Measurements from ENCODE around the gene ADAMTSL1.
"Not testable (repeated sequence)": the region's sequence is repeated elsewhere in the genome, so short reads cannot be mapped to it uniquely, and the experiment has no call there.

Gene ADAMTSL1

DNA sequence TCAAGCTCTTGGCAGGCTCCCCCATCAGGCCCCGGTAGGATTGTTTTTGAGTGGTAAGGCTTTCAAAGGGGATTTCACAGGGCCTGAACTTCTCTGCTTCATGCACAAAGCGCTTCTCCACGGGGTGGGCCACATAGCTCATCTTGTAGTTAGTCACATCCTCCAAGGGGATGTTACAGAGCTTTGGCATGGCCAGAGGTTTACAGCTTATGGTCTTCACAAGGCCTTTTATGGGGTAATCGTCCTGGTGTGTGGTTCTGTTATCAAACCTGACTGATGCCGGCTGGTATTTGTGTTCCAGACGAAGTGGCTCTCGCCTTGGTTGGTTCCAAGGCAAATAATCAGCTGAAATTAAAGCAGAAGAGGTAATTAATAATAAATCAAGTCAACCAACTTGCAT, 454.8 kb downstream of the ADAMTSL1 start:
- TF ChIP-seq POLR2AphosphoS5 (IDR thresholded peaks at IDR 0.05; ENCODE audit: low read depth): no peak
- TF ChIP-seq GABPA (IDR thresholded peaks at IDR 0.05; ENCODE audit: low read depth): no peak
- TF ChIP-seq, protein P1, sequence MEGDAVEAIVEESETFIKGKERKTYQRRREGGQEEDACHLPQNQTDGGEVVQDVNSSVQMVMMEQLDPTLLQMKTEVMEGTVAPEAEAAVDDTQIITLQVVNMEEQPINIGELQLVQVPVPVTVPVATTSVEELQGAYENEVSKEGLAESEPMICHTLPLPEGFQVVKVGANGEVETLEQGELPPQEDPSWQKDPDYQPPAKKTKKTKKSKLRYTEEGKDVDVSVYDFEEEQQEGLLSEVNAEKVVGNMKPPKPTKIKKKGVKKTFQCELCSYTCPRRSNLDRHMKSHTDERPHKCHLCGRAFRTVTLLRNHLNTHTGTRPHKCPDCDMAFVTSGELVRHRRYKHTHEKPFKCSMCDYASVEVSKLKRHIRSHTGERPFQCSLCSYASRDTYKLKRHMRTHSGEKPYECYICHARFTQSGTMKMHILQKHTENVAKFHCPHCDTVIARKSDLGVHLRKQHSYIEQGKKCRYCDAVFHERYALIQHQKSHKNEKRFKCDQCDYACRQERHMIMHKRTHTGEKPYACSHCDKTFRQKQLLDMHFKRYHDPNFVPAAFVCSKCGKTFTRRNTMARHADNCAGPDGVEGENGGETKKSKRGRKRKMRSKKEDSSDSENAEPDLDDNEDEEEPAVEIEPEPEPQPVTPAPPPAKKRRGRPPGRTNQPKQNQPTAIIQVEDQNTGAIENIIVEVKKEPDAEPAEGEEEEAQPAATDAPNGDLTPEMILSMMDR (IDR thresholded peaks at IDR 0.05; ENCODE audit: insufficient read depth, low read length): no peak
- no peak for TF ChIP-seq REST (IDR thresholded peaks at IDR 0.05; ENCODE audit: insufficient replicate concordance, low read depth)
- no peak for TF ChIP-seq SPI1 (IDR thresholded peaks at IDR 0.05; ENCODE audit: borderline replicate concordance, low read depth)
- no peak for DNase-seq (ENCODE audit: low read depth in 1 of 2, low spot score in 1 of 2)
- Histone ChIP-seq H3K27ac (replicated peaks) (no peak overlapping the region), H3K27me3 (ENCODE audit: insufficient read depth, poor library complexity, severe bottlenecking) (no peaks in the 10 kb centered on the region), H3K4me3 (replicated peaks; ENCODE audit: insufficient read depth, low read length) (no peak overlapping the region)

GRCh38 chr9:18930611-18931010, 456.7 kb downstream of the ADAMTSL1 start:
- DNase-seq (ENCODE audit: low read depth in 1 of 2, low spot score in 1 of 2); H3K27ac ChIP-seq (replicated peaks); H3K4me3 ChIP-seq (replicated peaks; ENCODE audit: insufficient read depth, low read length); H3K27me3 ChIP-seq (ENCODE audit: insufficient read depth, poor library complexity, severe bottlenecking): not testable (repeated sequence)

GRCh38 chr9:18935541-18935940, 461.6 kb downstream of the ADAMTSL1 start:
- H3K4me3 ChIP-seq (replicated peaks; ENCODE audit: insufficient read depth, low read length): no peak overlapping the region
- DNase-seq (ENCODE audit: low read depth in 1 of 2, low spot score in 1 of 2): no peak
- no peak overlapping the region for H3K27ac ChIP-seq (replicated peaks)
- TF ChIP-seq REST (IDR thresholded peaks at IDR 0.05; ENCODE audit: insufficient replicate concordance, low read depth) (no peak), POLR2AphosphoS5 (IDR thresholded peaks at IDR 0.05; ENCODE audit: low read depth) (no peak)
- TF ChIP-seq, protein P1 (IDR thresholded peaks at IDR 0.05; ENCODE audit: insufficient read depth, low read length): no peak
- no peaks in the 10 kb centered on the region for H3K27me3 ChIP-seq (ENCODE audit: insufficient read depth, poor library complexity, severe bottlenecking)

DNA sequence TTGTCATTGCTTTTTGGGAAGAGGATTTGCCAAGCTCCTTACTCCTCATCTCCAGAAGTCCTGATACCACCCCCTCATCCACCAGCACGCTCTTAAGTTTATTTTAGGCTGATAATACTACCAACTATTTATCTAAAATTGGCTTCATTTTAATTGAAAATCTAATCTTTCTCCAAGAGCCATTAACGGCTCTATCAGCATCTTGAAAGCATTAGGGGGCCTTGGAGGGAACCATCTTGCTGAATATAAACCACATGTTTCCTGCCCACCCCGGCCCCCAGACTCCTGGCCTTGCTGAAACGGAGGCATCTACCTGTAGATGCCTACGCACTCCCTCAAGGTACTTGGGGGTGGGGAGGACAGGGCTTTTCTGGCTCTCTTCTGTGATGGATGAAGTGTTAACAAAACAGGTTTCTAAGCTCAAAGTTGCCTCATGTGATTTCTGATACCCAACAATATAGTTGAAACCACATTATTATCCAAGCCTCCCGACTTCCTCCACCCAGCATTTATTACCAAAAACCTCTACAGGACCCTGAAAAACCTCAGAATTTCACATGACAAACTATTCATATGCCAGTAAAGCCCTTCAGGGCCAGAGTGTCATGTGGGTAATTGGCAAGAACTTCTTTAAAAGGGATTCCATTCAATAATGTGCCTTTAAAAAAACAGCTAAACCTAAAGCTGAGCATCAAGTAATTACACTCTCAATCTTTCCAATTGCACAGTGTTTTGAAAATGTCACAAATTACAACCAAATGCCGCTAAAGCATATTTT, 462.3 kb downstream of the ADAMTSL1 start:
- Histone ChIP-seq H3K4me3 (replicated peaks; ENCODE audit: insufficient read depth, low read length) (no peak overlapping the region), H3K27me3 (ENCODE audit: insufficient read depth, poor library complexity, severe bottlenecking) (no peaks in the 10 kb centered on the region), H3K27ac (replicated peaks) (no peak overlapping the region)
- TF ChIP-seq REST (IDR thresholded peaks at IDR 0.05; ENCODE audit: insufficient replicate concordance, low read depth): no peak
- no peak for DNase-seq (ENCODE audit: low read depth in 1 of 2, low spot score in 1 of 2)

All from HL-60 (cell line).